Measurements from ENCODE around the gene CNTN1.

The CNTN1 gene

GRCh38 chr12:40898505-40898904, 206.3 kb downstream of the CNTN1 start:
- no peak for TF ChIP-seq CTCF (IDR thresholded peaks at IDR 0.05; ENCODE audit: insufficient read depth, low read depth, low read length, missing control alignments)
- no peak overlapping the region for H3K4me3 ChIP-seq (ENCODE audit: low read depth, low read length)
- no peak for DNase-seq (ENCODE audit: low read depth)

- no peak overlapping the region for H3K4me3 ChIP-seq (ENCODE audit: low read depth, low read length)
- no peak for TF ChIP-seq CTCF (IDR thresholded peaks at IDR 0.05; ENCODE audit: insufficient read depth, low read depth, low read length, missing control alignments)
- no peak for DNase-seq (ENCODE audit: low read depth)
These were observed 210.8 kb downstream of the CNTN1 start for GRCh38 chr12:40903040-40903439.

- TF ChIP-seq CTCF (IDR thresholded peaks at IDR 0.05; ENCODE audit: insufficient read depth, low read depth, low read length, missing control alignments): no peak
- DNase-seq (ENCODE audit: low read depth): peak; percentile 55
- no peak overlapping the region for H3K4me3 ChIP-seq (ENCODE audit: low read depth, low read length)
These were observed 214.9 kb downstream of the CNTN1 start for GRCh38 chr12:40907115-40907527.

GRCh38 chr12:40911676-40912075, 219.4 kb downstream of the CNTN1 start:
- H3K4me3 ChIP-seq (ENCODE audit: low read depth, low read length): no peak overlapping the region
- DNase-seq (ENCODE audit: low read depth): no peak
- no peak for TF ChIP-seq CTCF (IDR thresholded peaks at IDR 0.05; ENCODE audit: insufficient read depth, low read depth, low read length, missing control alignments)

- no peak overlapping the region for H3K4me3 ChIP-seq (ENCODE audit: low read depth, low read length)
- no peak for TF ChIP-seq CTCF (IDR thresholded peaks at IDR 0.05; ENCODE audit: insufficient read depth, low read depth, low read length, missing control alignments)
- DNase-seq (ENCODE audit: low read depth): no peak
These were observed 222.9 kb downstream of the CNTN1 start for GRCh38 chr12:40915172-40915571.

- H3K4me3 ChIP-seq (ENCODE audit: low read depth, low read length): no peak overlapping the region
- DNase-seq (ENCODE audit: low read depth): no peak
- TF ChIP-seq CTCF (IDR thresholded peaks at IDR 0.05; ENCODE audit: insufficient read depth, low read depth, low read length, missing control alignments): no peak
These were observed 225.3 kb downstream of the CNTN1 start for GRCh38 chr12:40917561-40917960.

GRCh38 chr12:40921563-40922163, 229.4 kb downstream of the CNTN1 start:
- peak; percentile 39 for TF ChIP-seq CTCF (IDR thresholded peaks at IDR 0.05; ENCODE audit: insufficient read depth, low read depth, low read length, missing control alignments)
- H3K4me3 ChIP-seq (ENCODE audit: low read depth, low read length): no peak overlapping the region
- DNase-seq (ENCODE audit: low read depth): peak; percentile 17
